Keratinocyte (primary cell): Measurements from ENCODE around the gene PCDHGA10. TPM values are rescaled to one million over a fixed set of nuclear protein-coding genes. Genes with fewer than 3 reads are reported as not detected.
"Not testable (repeated sequence)": the region's sequence is repeated elsewhere in the genome, so short reads cannot be mapped to it uniquely, and the experiment has no call there.

Experiments
- DNase-seq: peaks from one replicate; pipeline ENCODE4 v3.0.0-alpha.2; 2011; ENCODE audit warnings: low read depth, missing footprints, low spot score
- FAIRE-seq: peaks from 2 replicates; lab custom pipeline; 2011; peaks lifted over from hg19 to GRCh38; lab: Jason Lieb, UNC
- H2AFZ ChIP-seq: 2 replicates; pipeline ENCODE4 v1.6.0; 2012; ENCODE audit warnings: low read length, control low read depth, inconsistent platforms; ENCODE audit not compliant: control insufficient read depth
- H3K27ac ChIP-seq: 2 replicates; pipeline ENCODE4 v1.5.1; 2011; ENCODE audit warnings: low read length; ENCODE audit not compliant: control insufficient read depth, insufficient read depth
- H3K27me3 ChIP-seq: 3 replicates; pipeline ENCODE4 v1.6.0; 2011; ENCODE audit warnings: low read length; ENCODE audit not compliant: control insufficient read depth, insufficient read depth; ENCODE audit errors: extremely low read depth
- H3K36me3 ChIP-seq, 2 experiments: 2 replicates in 1 of 2; 3 replicates in 1 of 2; pipeline ENCODE4 v1.5.1; 2011; ENCODE audit warnings: low read length in 2 of 2, mild to moderate bottlenecking in 1 of 2; ENCODE audit not compliant: control insufficient read depth in 2 of 2, insufficient read depth in 2 of 2; ENCODE audit errors: extremely low read depth in 1 of 2
- H3K4me1 ChIP-seq: 3 replicates; pipeline ENCODE4 v1.5.1; 2011; ENCODE audit warnings: low read length; ENCODE audit not compliant: control insufficient read depth, insufficient read depth; ENCODE audit errors: extremely low read depth
- H3K4me2 ChIP-seq: 3 replicates; pipeline ENCODE4 v1.6.0; 2011; ENCODE audit warnings: low read depth, low read length; ENCODE audit not compliant: control insufficient read depth, insufficient read depth; ENCODE audit errors: extremely low read depth
- H3K4me3 ChIP-seq, 3 experiments: fragments of 200-600 bp in 1 of 3; sonication (generic) in 1 of 3; 2 replicates in 2 of 3; 3 replicates in 1 of 3; pipeline ENCODE4 v1.5.1; 2011 to 2016; ENCODE audit warnings: low read length in 3 of 3, mild to moderate bottlenecking in 3 of 3, control low read depth in 2 of 3, inconsistent platforms in 1 of 3, low read depth in 1 of 3, mixed read lengths in 1 of 3, mixed run types in 1 of 3, moderate library complexity in 1 of 3; ENCODE audit not compliant: control insufficient read depth in 2 of 3, insufficient read depth in 2 of 3; ENCODE audit errors: extremely low read depth in 1 of 3
- H3K79me2 ChIP-seq: 2 replicates; pipeline ENCODE4 v1.6.0; 2012; ENCODE audit warnings: low read length; ENCODE audit not compliant: control insufficient read depth, insufficient read depth
- H3K9ac ChIP-seq: 3 replicates; pipeline ENCODE4 v1.6.0; 2011; ENCODE audit warnings: low read length; ENCODE audit not compliant: control insufficient read depth, insufficient read depth; ENCODE audit errors: extremely low read depth
- H3K9me1 ChIP-seq: 3 replicates; pipeline ENCODE4 v1.6.0; 2011; ENCODE audit warnings: low read length; ENCODE audit not compliant: control insufficient read depth, insufficient read depth; ENCODE audit errors: extremely low read depth
- H3K9me3 ChIP-seq: 2 replicates; pipeline ENCODE4 v1.5.1; 2012; ENCODE audit warnings: low read depth, low read length; ENCODE audit not compliant: control insufficient read depth
- H4K20me1 ChIP-seq: 3 replicates; pipeline ENCODE4 v1.6.0; 2011; ENCODE audit warnings: low read length; ENCODE audit not compliant: control insufficient read depth, insufficient read depth; ENCODE audit errors: extremely low read depth
- CTCF ChIP-seq, 3 experiments: IDR thresholded peaks in 1 of 3; conservative IDR thresholded peaks in 1 of 3; optimal IDR thresholded peaks in 1 of 3; 2 replicates in 2 of 3; 3 replicates in 1 of 3; pipeline versions ENCODE3 to v1.5.1; 2011; ENCODE audit warnings: low read length in 3 of 3, mild to moderate bottlenecking in 3 of 3, moderate library complexity in 2 of 3, control low read depth in 1 of 3, inconsistent platforms in 1 of 3; ENCODE audit not compliant: insufficient read depth in 2 of 3; ENCODE audit errors: extremely low read depth in 1 of 3
- EZH2 ChIP-seq: IDR thresholded peaks from one replicate; pipeline ENCODE4 v1.6.1; 2012; ENCODE audit warnings: inconsistent platforms, mild to moderate bottlenecking, low read length, moderate library complexity
- dilution Hi-C: fragments of 300-500 bp; cut with MboI; formaldehyde crosslinking; loops from one replicate; pipeline ENCODE4 v1.7.0; 2020; ENCODE audit warnings: low sequenced_read_pairs; ENCODE audit not compliant: extremely low pct_ligation_motif_present
- polyA plus RNA-seq, 5 experiments: library from polyadenylated mRNA; depleted of rRNA in 3 of 5; stranded (reverse) in 3 of 5; stranded (forward) in 1 of 5; unstranded in 1 of 5; fragments of >200 nt; gene quantifications; 1 replicate in 1 of 5; 2 replicates in 3 of 5; 3 replicates in 1 of 5; pipeline versions ENCODE4 v1.2.1 to v1.2.3, GENCODE V29; 2011 to 2012; ENCODE audit warnings: missing spikeins in 2 of 5, low read depth in 1 of 5, low replicate concordance in 1 of 5

Gene PCDHGA10
- polyA plus RNA-seq, 1 donor (not counting 4 experiments of a cell fraction or from before 2014, with no cell fraction given) = 1.3 TPM

GRCh38 chr5:141430332-141431113 is 17.7 kb downstream of the PCDHGA10 start, which contains the start of gene PCDHGA12:
PCDHGA12 (plus strand) TSS chr5:141430507; CDS start chr5:141430760, 253 bp downstream.
- Histone ChIP-seq H3K4me3 (peak within 1 kb of the TSS; percentile 25 to 60 (median 47)), H3K36me3 (no peaks in the 10 kb centered on the region), H3K9ac (peak within 1 kb of the TSS; percentile 36), H2AFZ (peak within 1 kb of the TSS; percentile 61), H3K79me2 (no peaks in the 10 kb centered on the region), H3K9me3 (peaks cover 26% of the 10 kb centered on the region), H3K27me3 (peaks cover 16% of the 10 kb centered on the region), H3K4me1 (no peaks in the 10 kb centered on the region), H3K27ac (no peak within 1 kb of the TSS), H4K20me1 (no peaks in the 10 kb centered on the region), H3K9me1 (no peaks in the 10 kb centered on the region), H3K4me2 (peak within 1 kb of the TSS; percentile 80)
- dilution Hi-C loops = no loop called here
- DNase-seq (peak; percentile 28), FAIRE-seq (peak; percentile 13)
- TF ChIP-seq CTCF (optimal IDR thresholded peaks at IDR 0.05 in 1 of 3, IDR thresholded peaks at IDR 0.05 in 1 of 3, conservative IDR thresholded peaks at IDR 0.05 in 1 of 3; ENCODE audit: extremely low read depth in 1 of 3, insufficient read depth in 2 of 3, low read length in 3 of 3) (peak; percentile 58 to 78 (median 69)), EZH2 (no peak)

GRCh38 chr5:141431286-141431685 is 18.5 kb downstream of the PCDHGA10 start:
- no peak overlapping the region for H3K27ac ChIP-seq
- no peaks in the 10 kb centered on the region for H3K36me3 ChIP-seq
- H3K4me2 ChIP-seq = peak overlapping the region; percentile 80
- no peak overlapping the region for H3K9ac ChIP-seq
- FAIRE-seq = no peak
- H3K27me3 ChIP-seq = peaks cover 11% of the 10 kb centered on the region
- no peaks in the 10 kb centered on the region for H3K4me1 ChIP-seq
- peak overlapping the region in 2 of 3 experiments; percentile 25 to 60 for H3K4me3 ChIP-seq
- no peaks in the 10 kb centered on the region for H3K9me1 ChIP-seq
- TF ChIP-seq CTCF (optimal IDR thresholded peaks at IDR 0.05 in 1 of 3, IDR thresholded peaks at IDR 0.05 in 1 of 3, conservative IDR thresholded peaks at IDR 0.05 in 1 of 3; ENCODE audit: extremely low read depth in 1 of 3, insufficient read depth in 2 of 3, low read length in 3 of 3) = no peak
- no peak for TF ChIP-seq EZH2
- no peak for DNase-seq
- H3K79me2 ChIP-seq = no peaks in the 10 kb centered on the region
- H3K9me3 ChIP-seq = peaks cover 23% of the 10 kb centered on the region
- H4K20me1 ChIP-seq = no peaks in the 10 kb centered on the region
- no peak overlapping the region for H2AFZ ChIP-seq
- dilution Hi-C loops = no loop called here

- dilution Hi-C loops, DNase-seq, H2AFZ ChIP-seq, H4K20me1 ChIP-seq, H3K4me2 ChIP-seq, H3K27ac ChIP-seq, H3K4me3 ChIP-seq, H3K4me1 ChIP-seq, FAIRE-seq, H3K36me3 ChIP-seq, H3K9ac ChIP-seq, H3K79me2 ChIP-seq, H3K9me1 ChIP-seq: not testable (repeated sequence)
- peaks cover 11% of the 10 kb centered on the region for H3K27me3 ChIP-seq
- H3K9me3 ChIP-seq = peaks cover 22% of the 10 kb centered on the region
These were observed 19.5 kb downstream of the PCDHGA10 start for GRCh38 chr5:141432308-141432707.
